Suprapubic skin (tissue), 4 donors: ENCODE data around the gene ANKRD11. TPM values are rescaled to one million over a fixed set of nuclear protein-coding genes. Genes with fewer than 3 reads are reported as not detected.

Experiments
- DNase-seq, 2 donors: peaks; one replicate each; pipeline ENCODE4 v3.0.0-alpha.2; 2019; ENCODE audit warnings: low spot score in 2 of 2
- H3K27ac ChIP-seq: fragments of 200-600 bp; sonication (generic); one replicate; pipeline ENCODE4 v1.5.1; 2019
- H3K27me3 ChIP-seq: fragments of 200-600 bp; sonication (generic); one replicate; pipeline ENCODE4 v1.5.1; 2019
- H3K36me3 ChIP-seq: fragments of 200-600 bp; sonication (generic); one replicate; pipeline ENCODE4 v1.5.1; 2019
- H3K4me1 ChIP-seq: fragments of 200-600 bp; sonication (generic); one replicate; pipeline ENCODE4 v1.5.1; 2019
- H3K4me3 ChIP-seq: fragments of 200-600 bp; sonication (generic); one replicate; pipeline ENCODE4 v1.5.1; 2019; ENCODE audit warnings: mild to moderate bottlenecking
- H3K9me3 ChIP-seq: fragments of 200-600 bp; sonication (generic); one replicate; pipeline ENCODE4 v1.5.1; 2019
- EP300 ChIP-seq: sonication (generic); formaldehyde crosslinking; IDR thresholded peaks from one replicate; pipeline ENCODE4 v1.6.1; 2017; ENCODE audit warnings: antibody characterized with exemption
- POLR2A ChIP-seq, 2 donors: fragments of 450-650 bp; IDR thresholded peaks; one replicate each; pipeline ENCODE4 v1.6.1; 2017; ENCODE audit warnings: antibody characterized with exemption in 2 of 2, mild to moderate bottlenecking in 2 of 2, moderate library complexity in 2 of 2
- POLR2AphosphoS5 ChIP-seq, 3 donors: sonication (generic); formaldehyde crosslinking; IDR thresholded peaks; one replicate each; pipeline ENCODE4 v1.6.1; 2017; ENCODE audit warnings: antibody characterized with exemption in 3 of 3
- WGBS: methylation state at CpG from one replicate; pipeline ENCODE4 v1.1.5; 2018; 5-methylcytosine and 5-hydroxymethylcytosine counted together
- total RNA-seq, 4 donors: library from RNA; depleted of rRNA; stranded (reverse); fragments of >200 nt; gene quantifications; one replicate each; pipeline ENCODE4 v1.1.0, GENCODE V29; 2016
- TF ChIP-seq, protein P1 (sequence below), 2 donors: fragments of 200-600 bp in 1 of 2; fragments of 450-650 bp in 1 of 2; sonication (generic) in 1 of 2; IDR thresholded peaks; one replicate each; pipeline ENCODE4 v1.5.1; 2016 to 2019; ENCODE audit warnings: antibody characterized with exemption in 2 of 2, mild to moderate bottlenecking in 1 of 2, moderate library complexity in 1 of 2

Gene ANKRD11
- total RNA-seq, 4 donors from 2014 or later, result 85.4 to 212 (median 127) TPM

DNA sequence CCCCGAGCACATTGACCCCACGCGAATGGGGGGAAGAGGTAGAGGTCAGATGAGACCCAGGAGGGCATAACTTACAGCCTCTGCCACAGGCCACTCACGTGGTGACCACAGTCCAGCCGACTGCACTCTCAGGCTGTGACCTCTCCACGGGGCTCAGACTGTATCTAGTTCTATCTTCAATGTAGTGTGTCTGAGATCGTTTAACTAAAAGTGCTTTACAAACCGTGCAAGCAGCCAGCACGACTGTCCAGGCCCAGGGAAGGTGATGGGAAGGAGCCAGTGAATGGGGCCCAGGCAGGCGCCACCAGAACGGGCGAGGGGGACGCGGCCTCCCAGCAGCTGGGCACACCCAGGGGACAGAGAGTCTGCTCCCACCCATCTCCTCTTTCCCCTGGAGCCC lies 108.6 kb downstream of the ANKRD11 start:
- Histone ChIP-seq H3K4me3 (no peak overlapping the region), H3K9me3 (no peaks in the 10 kb centered on the region), H3K36me3 (no peaks in the 10 kb centered on the region), H3K27me3 (no peaks in the 10 kb centered on the region), H3K27ac (no peak overlapping the region), H3K4me1 (peaks cover 62% of the 10 kb centered on the region)
- TF ChIP-seq POLR2AphosphoS5 (IDR thresholded peaks at IDR 0.05) (no peak), POLR2A (IDR thresholded peaks at IDR 0.05) (no peak), EP300 (no peak)
- TF ChIP-seq, protein P1, sequence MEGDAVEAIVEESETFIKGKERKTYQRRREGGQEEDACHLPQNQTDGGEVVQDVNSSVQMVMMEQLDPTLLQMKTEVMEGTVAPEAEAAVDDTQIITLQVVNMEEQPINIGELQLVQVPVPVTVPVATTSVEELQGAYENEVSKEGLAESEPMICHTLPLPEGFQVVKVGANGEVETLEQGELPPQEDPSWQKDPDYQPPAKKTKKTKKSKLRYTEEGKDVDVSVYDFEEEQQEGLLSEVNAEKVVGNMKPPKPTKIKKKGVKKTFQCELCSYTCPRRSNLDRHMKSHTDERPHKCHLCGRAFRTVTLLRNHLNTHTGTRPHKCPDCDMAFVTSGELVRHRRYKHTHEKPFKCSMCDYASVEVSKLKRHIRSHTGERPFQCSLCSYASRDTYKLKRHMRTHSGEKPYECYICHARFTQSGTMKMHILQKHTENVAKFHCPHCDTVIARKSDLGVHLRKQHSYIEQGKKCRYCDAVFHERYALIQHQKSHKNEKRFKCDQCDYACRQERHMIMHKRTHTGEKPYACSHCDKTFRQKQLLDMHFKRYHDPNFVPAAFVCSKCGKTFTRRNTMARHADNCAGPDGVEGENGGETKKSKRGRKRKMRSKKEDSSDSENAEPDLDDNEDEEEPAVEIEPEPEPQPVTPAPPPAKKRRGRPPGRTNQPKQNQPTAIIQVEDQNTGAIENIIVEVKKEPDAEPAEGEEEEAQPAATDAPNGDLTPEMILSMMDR (IDR thresholded peaks at IDR 0.05), result no peak
- WGBS, result 71% methylated on average over 14 of the region's 14 CpGs
- no peak for DNase-seq

DNA sequence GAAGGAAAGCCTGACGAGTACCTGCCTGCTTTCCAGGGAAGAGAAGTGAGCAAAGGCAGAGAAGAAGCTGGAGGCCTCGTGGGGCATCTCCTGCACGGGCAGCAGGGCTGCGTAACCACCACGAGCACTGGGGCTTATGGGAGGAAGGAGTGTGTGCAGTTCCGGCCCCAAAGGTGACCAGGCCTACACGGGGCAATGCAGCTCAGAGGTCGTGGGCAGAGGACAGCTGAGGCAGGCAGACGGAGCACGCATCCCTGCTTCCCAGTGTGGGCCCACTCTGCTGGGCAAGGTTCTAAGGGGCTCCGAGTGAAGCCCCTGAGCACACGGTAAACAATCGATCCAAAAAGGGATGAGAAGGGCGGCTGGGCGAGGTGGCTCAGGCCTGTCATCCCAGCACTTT lies 109.7 kb downstream of the ANKRD11 start:
- no peak for DNase-seq
- WGBS, result 82% methylated on average over 15 of the region's 15 CpGs
- H3K4me1 ChIP-seq, result peaks cover 56% of the 10 kb centered on the region
- no peaks in the 10 kb centered on the region for H3K36me3 ChIP-seq
- H3K27me3 ChIP-seq, result no peaks in the 10 kb centered on the region
- no peaks in the 10 kb centered on the region for H3K9me3 ChIP-seq
- no peak for TF ChIP-seq POLR2A (IDR thresholded peaks at IDR 0.05)
- H3K4me3 ChIP-seq, result no peak overlapping the region
- H3K27ac ChIP-seq, result no peak overlapping the region

DNA sequence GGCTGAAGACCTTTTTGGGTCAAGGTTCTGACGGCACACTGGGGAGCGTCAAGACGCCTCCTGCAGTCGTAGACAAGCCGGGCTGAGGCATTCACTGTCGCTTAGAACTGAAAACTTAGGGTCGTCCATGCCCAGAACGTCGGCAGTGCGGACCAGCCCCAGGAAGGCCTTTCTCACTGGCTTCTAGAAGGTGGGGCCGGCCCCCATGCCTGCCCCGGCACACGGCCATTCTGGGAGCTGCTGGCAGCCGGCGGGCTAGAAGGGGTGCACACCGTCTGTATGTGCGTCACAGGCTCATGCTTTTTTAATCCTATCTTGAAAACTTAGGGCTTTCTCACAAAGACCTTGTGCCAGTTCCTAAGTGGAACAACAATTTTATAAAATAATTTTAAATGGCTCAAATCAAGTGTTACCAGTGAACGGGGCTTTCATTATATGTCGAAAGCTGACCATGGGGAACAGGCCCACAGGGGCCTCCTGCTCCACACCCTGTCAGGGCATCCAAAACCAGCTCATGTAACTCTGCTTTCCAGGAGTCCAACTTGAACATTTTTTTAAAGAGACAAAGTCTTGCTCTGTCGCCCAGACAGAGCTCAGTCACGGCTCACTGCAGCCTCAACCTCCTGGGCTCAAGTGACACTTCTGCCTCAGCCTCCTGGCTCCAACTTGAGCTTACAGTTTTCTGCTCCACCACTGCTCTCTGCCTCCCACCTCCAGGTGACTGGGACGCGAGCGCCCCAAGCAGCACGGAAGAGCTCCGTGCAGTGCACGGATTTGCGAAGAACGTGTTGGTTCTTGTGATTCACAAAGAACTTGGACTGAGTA lies 111.2 kb downstream of the ANKRD11 start:
- Histone ChIP-seq H3K27me3 (no peaks in the 10 kb centered on the region), H3K27ac (peak overlapping the region; percentile 58), H3K4me3 (no peak overlapping the region), H3K4me1 (peaks cover 53% of the 10 kb centered on the region), H3K9me3 (no peaks in the 10 kb centered on the region), H3K36me3 (no peaks in the 10 kb centered on the region)
- WGBS, result 37% methylated on average over 29 of the region's 29 CpGs
- no peak for DNase-seq
- TF ChIP-seq POLR2A (IDR thresholded peaks at IDR 0.05) (no peak), EP300 (no peak), POLR2AphosphoS5 (IDR thresholded peaks at IDR 0.05) (no peak)
- TF ChIP-seq, protein P1 (IDR thresholded peaks at IDR 0.05), result no peak

DNA sequence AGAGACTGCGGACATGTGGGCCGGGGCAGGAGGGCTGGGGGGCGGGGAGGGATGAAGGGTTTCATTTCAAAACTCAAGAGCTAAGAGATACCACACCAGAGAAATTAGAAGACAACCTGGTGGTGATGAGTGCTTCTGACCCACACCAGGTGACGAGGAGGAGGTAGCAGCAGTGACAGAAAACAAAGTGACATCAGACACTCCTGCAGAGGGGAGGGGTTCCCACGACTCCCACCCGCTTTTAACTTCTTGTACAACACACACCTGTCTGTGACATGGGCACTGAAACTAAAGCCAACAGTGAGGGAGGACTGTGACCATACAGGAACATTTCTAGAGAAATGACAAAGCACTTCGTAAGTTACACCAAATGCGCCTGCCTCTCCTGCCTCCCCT lies 112.9 kb downstream of the ANKRD11 start:
- Histone ChIP-seq H3K4me3 (no peak overlapping the region), H3K4me1 (peaks cover 36% of the 10 kb centered on the region), H3K9me3 (no peaks in the 10 kb centered on the region), H3K36me3 (no peaks in the 10 kb centered on the region), H3K27me3 (no peaks in the 10 kb centered on the region), H3K27ac (no peak overlapping the region)
- DNase-seq, result no peak
- TF ChIP-seq POLR2AphosphoS5 (IDR thresholded peaks at IDR 0.05), result no peak
- no peak for TF ChIP-seq EP300
- no peak for TF ChIP-seq POLR2A (IDR thresholded peaks at IDR 0.05)
- TF ChIP-seq, protein P1 (IDR thresholded peaks at IDR 0.05), result no peak
- WGBS, result 94% methylated on average over 8 of the region's 8 CpGs

- H3K9me3 ChIP-seq, result no peaks in the 10 kb centered on the region
- no peaks in the 10 kb centered on the region for H3K27me3 ChIP-seq
- no peak for TF ChIP-seq POLR2A (IDR thresholded peaks at IDR 0.05)
- TF ChIP-seq EP300, result no peak
- TF ChIP-seq, protein P1 (IDR thresholded peaks at IDR 0.05), result no peak
- TF ChIP-seq POLR2AphosphoS5 (IDR thresholded peaks at IDR 0.05), result no peak
- H3K4me3 ChIP-seq, result no peak overlapping the region
- H3K36me3 ChIP-seq, result no peaks in the 10 kb centered on the region
- DNase-seq, result no peak
- WGBS, result 74% methylated on average over 8 of the region's 8 CpGs
- H3K4me1 ChIP-seq, result peaks cover 30% of the 10 kb centered on the region
- H3K27ac ChIP-seq, result no peak overlapping the region
Measured at GRCh38 chr16:89376812-89377452, 113.4 kb downstream of the ANKRD11 start.
